ENCODE measurements around the gene ZNF831. TPM values are rescaled to one million over a fixed set of nuclear protein-coding genes. Genes with fewer than 3 reads are reported as not detected.

The ZNF831 gene
- total RNA-seq, 1 experiment from 2014 or later = not detected

GRCh38 chr20:59144831-59145196, 18.8 kb upstream of the ZNF831 start:
- H3K4me3 ChIP-seq (ENCODE audit: low read length) = no peak overlapping the region
- H3K9me2 ChIP-seq (replicated peaks; ENCODE audit: insufficient read depth, low read length) = no peaks in the 10 kb centered on the region
- no peaks in the 10 kb centered on the region for H3K27me3 ChIP-seq (ENCODE audit: low read length)
- no peaks in the 10 kb centered on the region for H3K79me2 ChIP-seq (ENCODE audit: low read length)
- H4K20me1 ChIP-seq (ENCODE audit: insufficient read depth, low read depth, low read length) = no peaks in the 10 kb centered on the region
- no peak overlapping the region for H3K9ac ChIP-seq (ENCODE audit: low read length)
- no peaks in the 10 kb centered on the region for H3K9me3 ChIP-seq (ENCODE audit: low read length)
- no peaks in the 10 kb centered on the region for H3K4me1 ChIP-seq (ENCODE audit: low read length)
- DNase-seq = no peak
- no peak overlapping the region for H3K27ac ChIP-seq (ENCODE audit: low read length)
- H3K4me2 ChIP-seq (ENCODE audit: low read depth, low read length, poor library complexity, severe bottlenecking) = no peak overlapping the region
- H3K36me3 ChIP-seq (ENCODE audit: insufficient read depth, low read length) = no peaks in the 10 kb centered on the region
- H2AFZ ChIP-seq (ENCODE audit: low read length) = no peak overlapping the region

DNA sequence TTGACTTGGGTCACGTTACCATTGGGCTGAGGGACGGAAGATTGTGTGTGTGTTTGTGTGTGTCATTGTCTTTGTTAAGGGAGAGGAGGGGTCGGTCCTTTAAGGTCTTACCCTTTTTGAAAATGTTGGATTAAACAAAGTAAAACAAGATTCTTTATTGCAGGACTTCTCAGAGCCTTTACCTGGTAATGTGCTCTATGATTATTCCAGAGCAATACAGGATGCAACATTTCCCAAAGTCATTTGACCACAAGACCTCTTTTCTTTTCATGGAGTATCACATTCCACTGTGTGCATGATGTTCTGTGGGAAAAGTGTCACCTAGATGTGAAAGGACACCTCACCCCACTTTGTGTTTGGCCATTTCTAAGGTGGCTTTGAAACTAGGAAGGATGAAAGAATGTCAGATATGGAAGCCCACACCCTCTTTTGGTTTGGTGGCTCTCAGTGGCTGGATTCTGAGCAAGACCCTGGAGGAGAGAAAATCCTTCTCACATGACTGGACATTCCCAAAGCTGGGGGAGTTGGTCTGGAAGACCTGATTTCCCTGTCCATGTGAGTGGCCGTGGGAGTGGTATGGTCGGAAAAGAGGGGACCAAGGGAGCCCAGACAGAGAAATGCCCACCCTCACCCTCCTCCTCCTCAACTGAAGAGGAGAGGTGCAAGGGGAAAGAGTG, 18.2 kb upstream of the ZNF831 start:
- Histone ChIP-seq H3K79me2 (ENCODE audit: low read length) (no peaks in the 10 kb centered on the region), H2AFZ (ENCODE audit: low read length) (no peak overlapping the region), H3K27ac (ENCODE audit: low read length) (no peak overlapping the region), H3K27me3 (ENCODE audit: low read length) (no peaks in the 10 kb centered on the region), H3K4me3 (ENCODE audit: low read length) (no peak overlapping the region), H3K9ac (ENCODE audit: low read length) (no peak overlapping the region), H3K4me2 (ENCODE audit: low read depth, low read length, poor library complexity, severe bottlenecking) (no peak overlapping the region), H3K4me1 (ENCODE audit: low read length) (no peaks in the 10 kb centered on the region), H3K36me3 (ENCODE audit: insufficient read depth, low read length) (no peaks in the 10 kb centered on the region), H3K9me2 (replicated peaks; ENCODE audit: insufficient read depth, low read length) (no peaks in the 10 kb centered on the region), H4K20me1 (ENCODE audit: insufficient read depth, low read depth, low read length) (no peaks in the 10 kb centered on the region), H3K9me3 (ENCODE audit: low read length) (no peaks in the 10 kb centered on the region)
- DNase-seq = no peak

- no peak overlapping the region for H3K4me3 ChIP-seq (ENCODE audit: low read length)
Measured at GRCh38 chr20:59145924-59146779, 17.5 kb upstream of the ZNF831 start.

DNA sequence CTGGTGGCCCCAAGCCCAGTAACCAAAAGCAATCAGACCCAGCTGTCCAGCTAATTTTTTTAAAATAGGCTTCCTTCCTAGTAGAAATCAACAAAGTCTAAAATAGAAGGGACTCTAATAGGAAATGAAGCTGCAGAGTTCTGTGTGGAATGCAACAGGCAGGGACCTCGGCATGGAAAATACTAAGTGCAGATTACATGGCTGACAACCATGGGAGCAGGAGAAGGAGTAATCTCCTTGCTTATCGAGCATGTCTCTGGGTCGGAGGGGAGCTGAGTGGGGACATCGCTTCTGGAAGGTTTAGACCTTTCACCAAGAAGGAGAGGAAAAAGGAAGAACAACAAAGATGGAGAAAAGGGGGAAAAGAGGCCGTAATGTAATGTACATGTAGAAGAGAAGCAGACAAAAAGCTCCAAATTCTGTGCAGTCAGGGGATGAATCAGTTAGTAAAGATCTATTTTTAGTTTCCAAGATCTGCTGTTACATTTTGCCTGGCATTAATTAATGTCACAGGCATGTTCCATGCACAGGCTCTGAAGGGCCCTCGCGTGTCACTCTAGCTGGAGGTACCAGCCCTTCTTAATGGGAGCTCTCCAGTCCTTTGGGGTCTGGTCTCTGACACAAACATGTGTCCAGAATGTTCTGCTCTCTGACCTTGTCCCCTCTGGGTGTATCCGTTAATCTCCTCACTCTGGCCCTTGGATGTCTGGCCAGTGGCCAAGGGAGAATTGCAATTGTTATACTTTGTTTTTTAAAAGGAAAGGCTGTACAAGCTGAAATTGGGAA, 16.6 kb upstream of the ZNF831 start:
- H3K27me3 ChIP-seq (ENCODE audit: low read length) = no peaks in the 10 kb centered on the region
- no peaks in the 10 kb centered on the region for H3K36me3 ChIP-seq (ENCODE audit: insufficient read depth, low read length)
- H4K20me1 ChIP-seq (ENCODE audit: insufficient read depth, low read depth, low read length) = no peaks in the 10 kb centered on the region
- H3K9me2 ChIP-seq (replicated peaks; ENCODE audit: insufficient read depth, low read length) = no peaks in the 10 kb centered on the region
- H2AFZ ChIP-seq (ENCODE audit: low read length) = no peak overlapping the region
- H3K27ac ChIP-seq (ENCODE audit: low read length) = no peak overlapping the region
- no peak overlapping the region for H3K9ac ChIP-seq (ENCODE audit: low read length)
- no peaks in the 10 kb centered on the region for H3K9me3 ChIP-seq (ENCODE audit: low read length)
- no peaks in the 10 kb centered on the region for H3K4me1 ChIP-seq (ENCODE audit: low read length)
- no peak overlapping the region for H3K4me2 ChIP-seq (ENCODE audit: low read depth, low read length, poor library complexity, severe bottlenecking)
- no peak for DNase-seq
- no peak overlapping the region for H3K4me3 ChIP-seq (ENCODE audit: low read length)
- H3K79me2 ChIP-seq (ENCODE audit: low read length) = no peaks in the 10 kb centered on the region

More at GRCh38 chr20:59145924-59146779, 17.5 kb upstream of the ZNF831 start:
- Histone ChIP-seq H3K27ac (ENCODE audit: low read length) (no peak overlapping the region), H3K9ac (ENCODE audit: low read length) (no peak overlapping the region), H3K9me3 (ENCODE audit: low read length) (no peaks in the 10 kb centered on the region), H2AFZ (ENCODE audit: low read length) (no peak overlapping the region), H3K27me3 (ENCODE audit: low read length) (no peaks in the 10 kb centered on the region), H3K79me2 (ENCODE audit: low read length) (no peaks in the 10 kb centered on the region), H3K36me3 (ENCODE audit: insufficient read depth, low read length) (no peaks in the 10 kb centered on the region), H3K4me1 (ENCODE audit: low read length) (no peaks in the 10 kb centered on the region), H3K9me2 (replicated peaks; ENCODE audit: insufficient read depth, low read length) (no peaks in the 10 kb centered on the region), H3K4me2 (ENCODE audit: low read depth, low read length, poor library complexity, severe bottlenecking) (no peak overlapping the region), H4K20me1 (ENCODE audit: insufficient read depth, low read depth, low read length) (no peaks in the 10 kb centered on the region)
- DNase-seq = no peak

DNA sequence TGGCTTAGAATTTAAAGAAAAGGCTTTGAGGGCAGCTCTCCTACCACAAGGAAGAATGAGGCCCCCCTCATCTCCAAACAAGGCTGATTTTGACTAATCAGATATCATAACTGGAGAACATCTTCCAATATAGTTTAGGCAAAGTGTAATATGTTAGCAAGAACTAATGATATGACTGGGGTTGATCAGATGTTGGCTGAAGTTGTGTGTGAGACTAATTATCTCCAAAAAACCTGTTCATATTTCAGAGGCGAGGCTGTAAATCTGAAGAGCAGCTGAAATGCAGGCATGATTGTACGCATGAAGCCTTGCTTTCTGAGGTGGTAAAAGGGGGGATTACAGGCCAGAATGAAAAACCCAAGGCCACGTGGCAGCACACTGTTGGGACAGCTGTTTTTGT, 16.0 kb upstream of the ZNF831 start:
- no peaks in the 10 kb centered on the region for H3K79me2 ChIP-seq (ENCODE audit: low read length)
- H3K36me3 ChIP-seq (ENCODE audit: insufficient read depth, low read length) = no peaks in the 10 kb centered on the region
- H2AFZ ChIP-seq (ENCODE audit: low read length) = no peak overlapping the region
- H3K4me1 ChIP-seq (ENCODE audit: low read length) = no peaks in the 10 kb centered on the region
- H3K9me3 ChIP-seq (ENCODE audit: low read length) = no peaks in the 10 kb centered on the region
- H3K27ac ChIP-seq (ENCODE audit: low read length) = no peak overlapping the region
- H3K9ac ChIP-seq (ENCODE audit: low read length) = no peak overlapping the region
- DNase-seq = no peak
- no peak overlapping the region for H3K4me3 ChIP-seq (ENCODE audit: low read length)
- no peaks in the 10 kb centered on the region for H3K9me2 ChIP-seq (replicated peaks; ENCODE audit: insufficient read depth, low read length)
- H4K20me1 ChIP-seq (ENCODE audit: insufficient read depth, low read depth, low read length) = no peaks in the 10 kb centered on the region
- no peak overlapping the region for H3K4me2 ChIP-seq (ENCODE audit: low read depth, low read length, poor library complexity, severe bottlenecking)
- H3K27me3 ChIP-seq (ENCODE audit: low read length) = no peaks in the 10 kb centered on the region

DNA sequence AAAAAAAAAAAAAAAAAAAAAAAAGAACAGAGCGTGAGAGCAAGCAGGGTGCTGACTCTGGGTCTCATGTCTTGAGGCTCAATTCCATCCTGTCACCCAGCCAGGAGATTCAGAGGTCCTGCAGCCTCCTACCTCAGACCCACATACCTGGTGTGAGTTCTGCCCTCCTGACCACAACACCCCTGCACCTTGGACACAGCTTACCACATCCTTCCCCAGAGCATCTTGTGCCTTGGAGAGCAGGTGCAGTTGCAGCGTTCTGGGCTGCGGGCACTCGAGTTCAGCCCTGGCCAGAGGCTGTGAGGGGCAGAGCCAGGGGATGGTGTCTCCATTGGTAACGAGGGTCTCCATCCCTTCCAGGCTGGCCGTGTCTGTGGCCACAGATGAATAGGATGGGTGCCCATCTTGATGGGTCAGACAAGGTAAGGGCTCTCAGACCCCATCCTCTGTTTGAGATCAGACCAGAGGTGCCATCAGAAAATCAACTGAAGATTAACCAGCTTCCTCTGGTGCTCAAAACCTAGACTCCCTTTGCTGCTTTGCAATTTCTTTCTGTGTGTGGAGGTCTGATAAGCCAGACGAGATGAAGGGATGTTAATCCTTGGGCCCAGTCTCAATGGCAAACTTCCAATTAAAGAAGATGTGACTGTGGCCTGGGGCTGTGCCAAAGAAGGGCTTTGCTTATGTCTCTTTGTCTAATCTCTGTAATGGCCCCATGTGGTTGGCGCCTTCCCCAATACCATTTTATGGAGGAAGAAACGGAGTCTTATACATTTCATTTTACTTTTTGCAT, 14.7 kb upstream of the ZNF831 start:
- Histone ChIP-seq H2AFZ (ENCODE audit: low read length) (no peak overlapping the region), H3K4me2 (ENCODE audit: low read depth, low read length, poor library complexity, severe bottlenecking) (no peak overlapping the region), H3K9me3 (ENCODE audit: low read length) (no peaks in the 10 kb centered on the region)

GRCh38 chr20:59149678-59150504, 13.7 kb upstream of the ZNF831 start:
- H3K4me3 ChIP-seq (ENCODE audit: low read length) = no peak overlapping the region
- H3K36me3 ChIP-seq (ENCODE audit: insufficient read depth, low read length) = no peaks in the 10 kb centered on the region
- no peak for DNase-seq
- no peaks in the 10 kb centered on the region for H3K9me3 ChIP-seq (ENCODE audit: low read length)
- H3K9ac ChIP-seq (ENCODE audit: low read length) = no peak overlapping the region
- no peaks in the 10 kb centered on the region for H3K4me1 ChIP-seq (ENCODE audit: low read length)
- no peaks in the 10 kb centered on the region for H4K20me1 ChIP-seq (ENCODE audit: insufficient read depth, low read depth, low read length)
- H3K27me3 ChIP-seq (ENCODE audit: low read length) = no peaks in the 10 kb centered on the region
- no peak overlapping the region for H2AFZ ChIP-seq (ENCODE audit: low read length)
- no peaks in the 10 kb centered on the region for H3K9me2 ChIP-seq (replicated peaks; ENCODE audit: insufficient read depth, low read length)
- H3K4me2 ChIP-seq (ENCODE audit: low read depth, low read length, poor library complexity, severe bottlenecking) = no peak overlapping the region
- no peaks in the 10 kb centered on the region for H3K79me2 ChIP-seq (ENCODE audit: low read length)
- no peak overlapping the region for H3K27ac ChIP-seq (ENCODE audit: low read length)

More for the DNA sequence above, 14.7 kb upstream of the ZNF831 start:
- Histone ChIP-seq H3K4me3 (ENCODE audit: low read length) (no peak overlapping the region), H3K27me3 (ENCODE audit: low read length) (no peaks in the 10 kb centered on the region), H3K9me2 (replicated peaks; ENCODE audit: insufficient read depth, low read length) (no peaks in the 10 kb centered on the region), H4K20me1 (ENCODE audit: insufficient read depth, low read depth, low read length) (no peaks in the 10 kb centered on the region), H3K9ac (ENCODE audit: low read length) (no peak overlapping the region), H3K4me1 (ENCODE audit: low read length) (no peaks in the 10 kb centered on the region), H3K79me2 (ENCODE audit: low read length) (no peaks in the 10 kb centered on the region), H3K27ac (ENCODE audit: low read length) (no peak overlapping the region), H3K36me3 (ENCODE audit: insufficient read depth, low read length) (no peaks in the 10 kb centered on the region)
- no peak for DNase-seq

Data from Karpas-422 (cell line).